B cell (primary cell): ENCODE measurements around the gene SLC16A1. TPM values are rescaled to one million over a fixed set of nuclear protein-coding genes. Genes with fewer than 3 reads are reported as not detected.

Source experiments
- ATAC-seq: fragments of 200-7000 bp; cut with Tn5 transposase; one replicate; pipeline ENCODE4 v1.10.0; 2021; ENCODE audit warnings: low read depth, mild to moderate bottlenecking, moderate number of reproducible peaks, moderate library complexity
- CTCF ChIA-PET: fragments of 350-600 bp; sonication (Branson Sonifier 250); formaldehyde crosslinking; loops from one replicate; lab custom pipeline; 2021; ENCODE audit warnings: antibody characterized with exemption, inconsistent platforms; lab: Charles Lee
- POLR2A ChIA-PET: fragments of 350-600 bp; sonication (Branson Sonifier 250); formaldehyde crosslinking; loops from one replicate; lab custom pipeline; 2021; ENCODE audit warnings: antibody characterized with exemption; lab: Charles Lee
- DNase-seq: peaks from one replicate; pipeline ENCODE4 v3.0.0; 2013
- H2AFZ ChIP-seq: 2 replicates; pipeline ENCODE4 v1.6.1; 2012; ENCODE audit warnings: mild to moderate bottlenecking, low read depth, low read length; ENCODE audit not compliant: insufficient read depth, poor library complexity, severe bottlenecking
- H3K27ac ChIP-seq, 2 donors: 1 replicate in 1 of 2; 2 replicates in 1 of 2; pipeline ENCODE4 v1.5.1; 2012 to 2013; ENCODE audit warnings: low read length in 2 of 2, mild to moderate bottlenecking in 2 of 2, moderate library complexity in 1 of 2
- H3K27me3 ChIP-seq, 4 experiments: fragments of 200-600 bp in 1 of 4; sonication (generic) in 1 of 4; replicated peaks in 1 of 4; 1 replicate in 2 of 4; 2 replicates in 2 of 4; pipeline versions ENCODE4 v1.6.1 to v1.7.0; 2013 to 2016; ENCODE audit warnings: low read length in 3 of 4, mild to moderate bottlenecking in 2 of 4, mixed read lengths in 1 of 4, moderate library complexity in 1 of 4; ENCODE audit not compliant: insufficient read depth in 4 of 4, control insufficient read depth in 3 of 4; ENCODE audit errors: control extremely low read depth in 1 of 4
- H3K36me3 ChIP-seq, 2 experiments: replicated peaks in 1 of 2; 1 replicate in 1 of 2; 2 replicates in 1 of 2; pipeline versions ENCODE4 v1.6.1 to v1.7.1; 2013; ENCODE audit warnings: low read length in 1 of 2; ENCODE audit not compliant: insufficient read depth in 2 of 2, control insufficient read depth in 1 of 2; ENCODE audit errors: control extremely low read depth in 1 of 2, extremely low read depth in 1 of 2
- H3K4me1 ChIP-seq, 2 donors: fragments of 200-600 bp in 1 of 2; sonication (generic) in 1 of 2; 1 replicate in 1 of 2; 2 replicates in 1 of 2; pipeline versions ENCODE4 v1.5.1 to v1.6.1; 2013 to 2017; ENCODE audit warnings: low read length in 2 of 2; ENCODE audit not compliant: control insufficient read depth in 2 of 2, insufficient read depth in 2 of 2
- H3K4me2 ChIP-seq: replicated peaks from 2 replicates; pipeline ENCODE3; 2012; ENCODE audit warnings: mild to moderate bottlenecking, low read depth, low read length; ENCODE audit not compliant: poor library complexity, severe bottlenecking
- H3K4me3 ChIP-seq, 5 experiments: fragments of 200-600 bp in 1 of 5; sonication (generic) in 1 of 5; 1 replicate in 3 of 5; 2 replicates in 2 of 5; pipeline versions ENCODE4 v1.5.1 to v1.7.0; 2011 to 2016; ENCODE audit warnings: low read length in 4 of 5, mild to moderate bottlenecking in 4 of 5, low read depth in 2 of 5, control low read depth in 1 of 5, moderate library complexity in 1 of 5; ENCODE audit not compliant: insufficient read depth in 1 of 5; ENCODE audit errors: control extremely low read depth in 1 of 5, extremely low read depth in 1 of 5
- H3K79me2 ChIP-seq: fragments of 200-600 bp; sonication (generic); one replicate; pipeline ENCODE4 v1.6.0; 2016; ENCODE audit warnings: low read length; ENCODE audit not compliant: control insufficient read depth, insufficient read depth
- H3K9ac ChIP-seq: fragments of 200-600 bp; sonication (generic); 2 replicates; pipeline ENCODE4 v1.6.1; 2017; ENCODE audit warnings: mild to moderate bottlenecking, low read length, moderate library complexity
- H3K9me3 ChIP-seq, 3 donors: one replicate each; pipeline versions ENCODE4 v1.6.1 to v1.7.1; 2013; ENCODE audit warnings: low read length in 2 of 3; ENCODE audit not compliant: control insufficient read depth in 2 of 3, insufficient read depth in 1 of 3; ENCODE audit errors: control extremely low read depth in 1 of 3
- H4K20me1 ChIP-seq: 2 replicates; pipeline ENCODE4 v1.6.0; 2012; ENCODE audit warnings: mild to moderate bottlenecking, low read length; ENCODE audit not compliant: insufficient read depth, control insufficient read depth, poor library complexity, severe bottlenecking
- H3K27ac Mint-ChIP-seq: one replicate; pipeline ENCODE4 v1.8.0; 2021; ENCODE audit warnings: mixed read lengths
- H3K27me3 Mint-ChIP-seq: one replicate; pipeline ENCODE4 v1.8.0; 2021; ENCODE audit warnings: mixed read lengths
- H3K4me1 Mint-ChIP-seq: one replicate; pipeline ENCODE4 v1.8.0; 2021; ENCODE audit warnings: mixed read lengths
- H3K4me3 Mint-ChIP-seq: one replicate; pipeline ENCODE4 v1.8.0; 2021; ENCODE audit warnings: mixed read lengths
- H3K9me3 Mint-ChIP-seq: one replicate; pipeline ENCODE4 v1.8.0; 2022; ENCODE audit warnings: mixed read lengths; ENCODE audit not compliant: insufficient read depth
- EZH2 ChIP-seq: IDR thresholded peaks from 2 replicates; pipeline ENCODE4 v1.6.1; 2012; ENCODE audit warnings: borderline replicate concordance, low read depth, mild to moderate bottlenecking, moderate library complexity, low read length; ENCODE audit not compliant: insufficient read depth, poor library complexity, severe bottlenecking
- WGBS: methylation state at CpG from one replicate; pipeline ENCODE4 v1.1.5; 2013; ENCODE audit warnings: missing lambda C conversion rate; ENCODE audit not compliant: insufficient coverage; 5-methylcytosine and 5-hydroxymethylcytosine counted together
- intact Hi-C: fragments of 100-400 bp; cut with micrococcal nuclease; formaldehyde crosslinking; loops from one replicate; pipeline ENCODE4 v1.10.0; 2022
- polyA plus RNA-seq: library from polyadenylated mRNA; depleted of rRNA; stranded (reverse); fragments of >200 nt; gene quantifications from 2 replicates; pipeline ENCODE4 v1.2.3, GENCODE V29; 2012
- total RNA-seq, 2 donors: library from RNA; stranded (reverse); fragments of 120-200 nt in 1 of 2; gene quantifications; 1 replicate in 1 of 2; 2 replicates in 1 of 2; pipeline versions ENCODE4 v1.2.3 to v1.2.4, GENCODE V29; 2013 to 2022
- TF ChIP-seq, protein P1 (sequence below): fragments of 200-600 bp; IDR thresholded peaks from one replicate; pipeline ENCODE4 v1.8.0; 2022; ENCODE audit warnings: antibody characterized with exemption, mild to moderate bottlenecking

SLC16A1 gene
- total and polyA plus RNA-seq, 2 donors (not counting 1 experiment from before 2014, with no cell fraction given), result 2.1 to 13.0 TPM

DNA sequence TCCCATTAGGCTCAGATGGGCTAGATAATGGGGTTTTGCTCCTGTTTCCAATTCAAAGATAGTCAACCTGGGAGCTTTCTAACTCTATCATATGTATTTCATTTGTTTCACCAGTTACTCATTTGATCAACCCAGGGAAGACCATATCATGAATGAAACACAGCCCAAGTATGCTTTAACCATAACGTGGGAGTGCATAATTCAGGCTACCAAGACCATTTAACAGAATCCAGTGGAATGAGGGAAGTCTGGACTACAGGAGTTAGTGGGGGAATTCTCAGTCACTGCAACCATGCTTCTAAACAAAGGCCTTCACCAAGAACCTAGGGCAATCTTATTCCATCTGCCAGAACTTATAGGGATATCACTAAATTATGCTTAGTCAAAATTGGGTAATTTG, 15.0 kb upstream of the SLC16A1 start:
- ChIA-PET POLR2A (no interaction called here), CTCF (no interaction called here)
- Mint-ChIP-seq H3K27ac (no peak overlapping the region), H3K4me3 (no peak overlapping the region), H3K27me3 (no peaks in the 10 kb centered on the region), H3K9me3 (no peaks in the 10 kb centered on the region), H3K4me1 (no peaks in the 10 kb centered on the region)
- H3K4me1 ChIP-seq, result no peaks in the 10 kb centered on the region
- no peaks in the 10 kb centered on the region for H3K79me2 ChIP-seq
- intact Hi-C loops, result no loop called here
- no peak for TF ChIP-seq EZH2
- TF ChIP-seq, protein P1, sequence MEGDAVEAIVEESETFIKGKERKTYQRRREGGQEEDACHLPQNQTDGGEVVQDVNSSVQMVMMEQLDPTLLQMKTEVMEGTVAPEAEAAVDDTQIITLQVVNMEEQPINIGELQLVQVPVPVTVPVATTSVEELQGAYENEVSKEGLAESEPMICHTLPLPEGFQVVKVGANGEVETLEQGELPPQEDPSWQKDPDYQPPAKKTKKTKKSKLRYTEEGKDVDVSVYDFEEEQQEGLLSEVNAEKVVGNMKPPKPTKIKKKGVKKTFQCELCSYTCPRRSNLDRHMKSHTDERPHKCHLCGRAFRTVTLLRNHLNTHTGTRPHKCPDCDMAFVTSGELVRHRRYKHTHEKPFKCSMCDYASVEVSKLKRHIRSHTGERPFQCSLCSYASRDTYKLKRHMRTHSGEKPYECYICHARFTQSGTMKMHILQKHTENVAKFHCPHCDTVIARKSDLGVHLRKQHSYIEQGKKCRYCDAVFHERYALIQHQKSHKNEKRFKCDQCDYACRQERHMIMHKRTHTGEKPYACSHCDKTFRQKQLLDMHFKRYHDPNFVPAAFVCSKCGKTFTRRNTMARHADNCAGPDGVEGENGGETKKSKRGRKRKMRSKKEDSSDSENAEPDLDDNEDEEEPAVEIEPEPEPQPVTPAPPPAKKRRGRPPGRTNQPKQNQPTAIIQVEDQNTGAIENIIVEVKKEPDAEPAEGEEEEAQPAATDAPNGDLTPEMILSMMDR, result no peak
- no peak overlapping the region for H3K4me2 ChIP-seq
- no peak overlapping the region for H3K9ac ChIP-seq
- H3K36me3 ChIP-seq, result peaks cover 0 to 17% of the 10 kb centered on the region in 2 experiments
- no peak for DNase-seq
- no peaks in the 10 kb centered on the region for H3K27me3 ChIP-seq
- no peaks in the 10 kb centered on the region for H3K9me3 ChIP-seq
- no peak overlapping the region for H3K27ac ChIP-seq
- no peak overlapping the region for H2AFZ ChIP-seq
- no CpG with 5 or more reads among the region's 1 CpG for WGBS
- H3K4me3 ChIP-seq, result no peak overlapping the region
- H4K20me1 ChIP-seq, result no peaks in the 10 kb centered on the region
- no peak for ATAC-seq

DNA sequence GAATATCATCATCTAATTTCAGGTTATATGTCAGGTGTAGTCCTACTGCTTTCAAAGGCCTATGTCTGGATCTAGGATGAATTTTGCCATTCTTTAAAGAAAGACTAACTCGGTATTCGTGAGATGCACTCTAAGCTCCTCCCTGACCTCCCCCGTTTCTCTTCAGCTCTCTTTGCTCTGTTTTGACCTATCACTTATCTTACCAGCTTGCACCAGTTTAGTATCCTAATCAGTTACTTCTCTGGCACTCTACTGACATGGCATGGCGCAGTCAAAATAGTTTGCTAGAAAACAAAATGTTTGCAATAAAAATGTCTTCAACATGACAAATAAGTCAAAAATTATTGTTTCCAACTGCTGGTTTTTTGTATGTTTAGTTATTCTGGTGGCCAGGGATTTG, 8.4 kb upstream of the SLC16A1 start:
- Histone ChIP-seq H2AFZ (no peak overlapping the region), H3K27me3 (no peaks in the 10 kb centered on the region), H3K79me2 (no peaks in the 10 kb centered on the region), H3K27ac (no peak overlapping the region), H3K36me3 (peaks cover 8 to 36% of the 10 kb centered on the region in 2 experiments), H3K9ac (no peak overlapping the region), H3K4me3 (no peak overlapping the region), H3K4me1 (no peaks in the 10 kb centered on the region), H3K9me3 (no peaks in the 10 kb centered on the region), H4K20me1 (no peaks in the 10 kb centered on the region), H3K4me2 (no peak overlapping the region)
- Mint-ChIP-seq H3K27ac (no peak overlapping the region), H3K27me3 (no peaks in the 10 kb centered on the region), H3K4me1 (peaks cover 24% of the 10 kb centered on the region), H3K9me3 (no peaks in the 10 kb centered on the region), H3K4me3 (no peak overlapping the region)
- intact Hi-C loops, result no loop called here
- POLR2A ChIA-PET, result no interaction called here
- TF ChIP-seq EZH2, result no peak
- TF ChIP-seq, protein P1, result no peak
- WGBS, result no CpG with 5 or more reads among the region's 4 CpGs
- CTCF ChIA-PET, result interaction anchor here (1.2 kb wide), 1 partner anchor 8 kb away, joined by 5 read pairs; the partner anchor contains the start of gene SLC16A1
- DNase-seq, result no peak
- ATAC-seq, result no peak
